GM19035 (cell line): ENCODE results near the gene PLK1.
A peak's percentile ranks its signal among the peaks of the same experiment; 100 is the strongest.
"Not testable (repeated sequence)": the region's sequence is repeated elsewhere in the genome, so short reads cannot be mapped to it uniquely, and the experiment has no call there.

Source experiments
- ATAC-seq: cut with Tn5 transposase; IDR thresholded peaks from one replicate; pipeline ENCODE4 v1.9.1; 2021; ENCODE audit not compliant: unreplicated experiment

PLK1 gene

GRCh38 chr16:23678430-23679273 lies at the start of gene PLK1:
TSS of gene PLK1 (plus strand) at chr16:23678889. CDS start at chr16:23678933, 44 bp downstream.
- ATAC-seq: peak; percentile 83

DNA sequence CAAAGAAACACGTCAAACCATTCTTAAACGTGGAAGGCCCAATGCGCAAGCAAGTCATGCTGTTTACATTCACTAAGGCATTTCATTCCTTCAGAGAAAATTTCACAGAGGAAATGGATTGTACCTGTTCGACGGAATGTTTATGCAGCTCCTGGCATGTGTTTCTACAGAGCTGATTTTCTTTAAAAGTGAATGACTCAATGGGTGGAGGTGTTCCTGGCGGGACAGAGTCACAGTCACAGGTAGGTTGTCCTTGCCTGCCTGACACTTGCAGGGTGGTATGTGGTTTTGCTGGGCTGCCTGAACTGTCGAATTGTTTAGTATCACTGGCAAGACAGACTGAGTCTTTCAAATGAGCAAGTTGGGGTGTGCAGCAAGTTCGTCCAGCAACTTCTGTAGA lies 49.2 kb upstream of the PLK1 start:
- no peak for ATAC-seq

GRCh38 chr16:23631874-23632273 lies 46.8 kb upstream of the PLK1 start:
- not testable (repeated sequence) for ATAC-seq

DNA sequence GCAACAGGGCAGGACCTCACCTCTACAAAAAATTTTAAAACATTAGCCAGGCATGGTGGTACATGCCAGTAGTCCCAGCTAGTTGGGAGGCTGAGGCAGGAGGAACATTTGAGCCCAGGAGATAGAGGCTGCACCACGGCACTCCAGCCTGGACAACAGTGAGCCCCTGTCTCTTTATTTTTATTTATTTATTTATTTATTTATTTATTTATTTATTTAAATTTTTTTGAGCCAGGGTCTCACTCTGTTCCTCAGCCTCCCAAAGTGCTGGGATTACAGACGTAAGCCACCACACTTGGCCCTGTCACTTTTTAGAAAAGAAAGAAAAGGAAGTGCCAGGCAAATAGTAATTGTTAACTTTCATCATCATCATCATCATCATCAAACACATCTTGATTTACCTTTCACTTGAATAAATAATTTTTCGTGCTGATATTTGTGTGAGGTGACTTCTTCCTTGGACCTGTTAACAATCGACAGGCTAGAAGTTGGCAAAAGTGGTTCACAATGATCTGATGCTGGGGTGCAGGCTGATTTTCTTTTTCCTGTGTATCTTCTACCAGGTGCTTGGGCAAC lies 44.1 kb upstream of the PLK1 start:
- ATAC-seq: no peak

- ATAC-seq: no peak
These were observed 42.7 kb upstream of the PLK1 start for GRCh38 chr16:23635958-23636357.

DNA sequence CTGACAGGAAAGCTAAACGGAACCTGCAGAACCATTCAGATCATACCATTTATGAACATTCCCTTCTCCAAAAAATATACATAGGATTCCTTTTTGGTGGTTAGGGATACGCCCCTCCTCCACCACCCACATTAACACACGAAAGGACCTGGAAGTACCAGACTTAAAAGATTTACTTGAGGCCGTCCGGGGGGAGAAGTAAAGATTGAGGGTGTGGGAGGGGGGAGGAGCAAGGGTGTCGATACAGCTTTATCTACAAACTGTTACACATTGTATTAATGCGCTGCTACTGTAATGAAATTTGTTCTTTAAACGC lies 38.1 kb upstream of the PLK1 start:
- peak; percentile 9 for ATAC-seq

- ATAC-seq: peak; percentile 95
These were observed 37.5 kb upstream of the PLK1 start, which contains the start of the genes DCTN5 and PALB2 for GRCh38 chr16:23640931-23641765. TSS of gene DCTN5 (plus strand) at chr16:23641466. CDS start at chr16:23641543, 77 bp downstream. TSS of gene PALB2 (minus strand) at chr16:23641310. CDS start at chr16:23641157, 153 bp downstream.

GRCh38 chr16:23642246-23642774 lies 36.4 kb upstream of the PLK1 start:
- no peak for ATAC-seq

DNA sequence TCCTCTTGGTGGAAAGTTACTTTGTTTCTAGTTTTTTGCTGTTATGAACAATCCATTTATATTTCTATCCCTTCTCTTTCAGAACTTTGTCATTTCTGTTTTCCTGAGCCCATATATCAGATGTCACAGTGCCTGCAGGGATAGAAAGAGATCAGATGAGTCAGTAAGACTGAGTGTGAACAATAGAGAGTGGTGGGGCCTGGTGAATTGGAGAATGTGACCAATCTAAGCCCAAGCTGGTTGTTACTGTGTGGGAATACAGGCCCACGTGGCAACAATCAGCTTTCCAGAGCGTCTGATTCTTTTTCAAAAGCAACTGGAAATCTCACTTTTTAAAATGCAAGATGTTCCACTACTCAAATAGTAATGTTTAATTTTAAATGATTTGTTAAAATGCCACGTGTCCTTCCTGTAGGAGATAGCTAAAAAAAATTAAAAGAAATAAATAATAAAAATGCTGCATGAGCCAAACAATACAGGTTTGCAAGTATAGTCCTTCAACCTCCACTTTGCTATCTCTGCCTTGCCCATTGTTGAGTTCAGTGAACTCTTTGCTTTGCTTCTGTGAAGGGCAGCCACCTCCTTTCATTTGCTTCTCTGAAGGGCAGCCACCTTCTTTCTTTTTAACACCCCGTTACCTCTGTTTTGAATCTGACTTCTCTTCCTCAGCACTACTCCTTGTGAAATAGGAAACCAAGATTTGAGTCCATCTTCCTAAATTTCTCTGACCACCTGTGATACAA lies 27.8 kb upstream of the PLK1 start:
- no peak for ATAC-seq

- peak; percentile 53 for ATAC-seq
These were observed 26.7 kb upstream of the PLK1 start for GRCh38 chr16:23651943-23652468.

DNA sequence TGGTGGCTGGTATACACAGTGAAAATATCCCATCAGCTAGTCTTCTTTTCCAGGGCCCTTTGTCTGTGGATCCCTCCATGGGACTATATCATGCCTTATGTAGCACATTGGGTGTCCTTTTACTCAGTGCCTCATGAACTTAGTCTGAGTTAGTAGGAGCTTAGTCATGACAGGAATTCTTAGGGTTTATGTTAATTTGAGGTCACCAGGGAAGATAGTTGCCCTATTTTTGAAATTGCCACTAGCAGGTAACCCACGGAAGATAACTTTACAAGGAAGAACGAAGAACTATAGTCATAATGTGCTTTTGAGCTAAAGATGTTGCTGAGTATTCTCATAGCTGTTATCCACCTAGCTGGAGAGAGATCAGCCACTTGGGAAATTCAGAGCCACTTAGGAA lies 14.8 kb upstream of the PLK1 start:
- no peak for ATAC-seq

GRCh38 chr16:23666571-23667354 lies 11.9 kb upstream of the PLK1 start:
- no peak for ATAC-seq

- no peak for ATAC-seq
These were observed 11.4 kb upstream of the PLK1 start for GRCh38 chr16:23667355-23667659.

- ATAC-seq: no peak
These were observed 10.5 kb upstream of the PLK1 start for GRCh38 chr16:23668225-23668624.

- no peak for ATAC-seq
These were observed 9.8 kb upstream of the PLK1 start for GRCh38 chr16:23668873-23669272.

DNA sequence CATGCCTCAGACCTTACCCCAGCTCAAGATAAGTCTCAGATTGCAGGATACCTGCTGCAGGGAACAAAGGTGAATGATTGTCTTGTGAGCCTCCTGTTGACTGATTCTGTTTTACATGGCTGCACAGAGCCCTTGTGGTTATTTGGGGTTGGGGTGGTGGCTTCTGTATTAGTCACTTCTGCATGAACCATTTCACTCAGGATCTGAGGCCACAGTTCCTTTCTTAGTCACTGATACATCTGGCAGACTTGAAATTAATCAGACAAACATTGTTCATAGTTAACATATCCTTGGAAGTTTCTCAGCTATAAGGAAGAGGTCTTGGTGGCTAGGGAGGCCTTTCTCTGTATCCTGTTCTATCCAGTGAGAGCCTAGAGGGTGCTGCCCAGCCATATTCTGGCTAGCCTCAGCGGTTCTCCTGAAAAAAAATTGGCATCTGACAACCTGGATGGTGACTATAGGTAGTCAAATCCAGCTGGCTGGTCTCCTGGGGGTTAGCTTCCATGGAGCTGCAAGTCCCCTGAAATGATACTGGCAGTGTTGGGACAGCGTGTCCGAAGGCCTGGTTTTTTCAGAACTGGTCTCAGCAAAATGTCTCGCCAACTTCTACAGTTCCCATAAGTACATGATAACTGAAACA lies 8.4 kb upstream of the PLK1 start:
- ATAC-seq: peak; percentile 94

- no peak for ATAC-seq
These were observed 4.6 kb upstream of the PLK1 start for GRCh38 chr16:23673971-23674614.

DNA sequence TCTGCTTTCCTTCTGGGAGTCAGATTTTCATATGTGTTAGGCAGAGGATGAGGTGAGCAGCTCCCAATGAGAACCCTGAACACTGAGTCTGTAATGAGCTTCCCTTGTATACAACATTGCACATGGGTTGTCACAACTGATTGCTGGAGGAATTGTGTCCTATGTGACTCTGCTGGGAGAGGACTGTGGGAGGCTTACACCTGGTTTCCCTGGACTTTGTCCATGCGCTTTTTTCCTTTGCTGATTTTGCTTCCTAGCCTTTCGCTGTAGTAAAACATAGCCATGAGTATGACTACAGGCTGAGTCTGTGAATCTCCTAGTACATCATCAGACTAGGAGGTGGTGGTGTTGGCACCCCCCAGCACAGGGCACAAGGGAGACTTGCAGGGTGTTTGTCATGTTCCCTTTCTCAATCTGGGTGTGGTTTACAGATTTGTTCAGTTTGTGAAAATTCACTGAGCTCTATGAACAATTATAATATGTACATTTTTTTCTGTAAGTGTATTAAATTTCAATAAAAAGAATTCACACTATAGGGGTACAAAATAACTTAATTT lies 1.7 kb upstream of the PLK1 start:
- no peak for ATAC-seq
